Panc1 (cell line): ENCODE measurements around the gene FCAMR. TPM values are rescaled to one million over a fixed set of nuclear protein-coding genes. Genes with fewer than 3 reads are reported as not detected.

Experiments
- ATAC-seq: fragments of 200-7000 bp; cut with Tn5 transposase; 2 replicates; pipeline ENCODE4 v1.9.1; 2020; ENCODE audit warnings: mild to moderate bottlenecking, moderate library complexity
- BruUV-seq: library from RNA; stranded (reverse); fragments of 400-500 nt; replicated peaks from 2 replicates; lab custom pipeline; 2021; lab: Mats Ljungman, UMichigan
- CTCF ChIA-PET: fragments of 300-600 bp; sonication (Branson Sonifier 250); formaldehyde crosslinking; loops from one replicate; lab custom pipeline; 2022; ENCODE audit warnings: antibody characterized with exemption; lab: Charles Lee
- POLR2A ChIA-PET: fragments of 300-600 bp; sonication (Branson Sonifier 250); formaldehyde crosslinking; loops from one replicate; lab custom pipeline; 2022; ENCODE audit warnings: antibody characterized with exemption; lab: Charles Lee
- DNase-seq: peaks from one replicate; pipeline ENCODE4 v3.0.0-alpha.2; 2010; ENCODE audit warnings: low read depth, low spot score
- H3K27ac ChIP-seq: 2 replicates; pipeline ENCODE4 v1.5.1; 2011; ENCODE audit warnings: mild to moderate bottlenecking, low read length, inconsistent platforms
- H3K27me3 ChIP-seq: fragments of 200-500 bp; sonication (Bioruptor generic); 2 replicates; pipeline ENCODE4 v1.6.0; 2014; ENCODE audit warnings: low read length, inconsistent platforms; ENCODE audit not compliant: control insufficient read depth, insufficient read depth
- H3K36me3 ChIP-seq: fragments of 200-500 bp; sonication (Bioruptor generic); 2 replicates; pipeline ENCODE4 v1.5.1; 2014; ENCODE audit warnings: inconsistent platforms, mild to moderate bottlenecking, low read length, moderate library complexity; ENCODE audit not compliant: control insufficient read depth, insufficient read depth
- H3K4me1 ChIP-seq: 2 replicates; pipeline ENCODE4 v1.5.1; 2011; ENCODE audit warnings: inconsistent platforms, mild to moderate bottlenecking, low read length, moderate library complexity; ENCODE audit not compliant: control insufficient read depth, insufficient read depth
- H3K4me3 ChIP-seq, 2 experiments: 2 replicates each; pipeline ENCODE4 v1.5.1; 2011 to 2012; ENCODE audit warnings: low read depth in 2 of 2, low read length in 2 of 2, mild to moderate bottlenecking in 2 of 2, inconsistent platforms in 1 of 2, moderate library complexity in 1 of 2
- H3K9me3 ChIP-seq: fragments of 200-500 bp; sonication (Bioruptor generic); 2 replicates; pipeline ENCODE4 v1.5.1; 2014; ENCODE audit warnings: low read depth, mild to moderate bottlenecking, inconsistent platforms, low read length, moderate library complexity; ENCODE audit not compliant: control insufficient read depth, insufficient read depth
- POLR2AphosphoS5 ChIP-seq: IDR thresholded peaks from 2 replicates; pipeline ENCODE4 v1.6.1; 2012; ENCODE audit warnings: mild to moderate bottlenecking, low read depth, low read length, moderate library complexity
- REST ChIP-seq, 2 experiments: IDR thresholded peaks; 2 replicates each; pipeline ENCODE4 v1.6.1; 2011 to 2012; ENCODE audit warnings: low read depth in 2 of 2, control low read depth in 1 of 2, low read length in 1 of 2, mild to moderate bottlenecking in 1 of 2, moderate library complexity in 1 of 2; ENCODE audit not compliant: insufficient read depth in 1 of 2
- SIN3A ChIP-seq: IDR thresholded peaks from 2 replicates; pipeline ENCODE4 v1.6.1; 2012; ENCODE audit warnings: low read depth, mild to moderate bottlenecking, low read length, moderate library complexity, borderline replicate concordance; ENCODE audit not compliant: insufficient read depth
- TCF7L2 ChIP-seq: IDR thresholded peaks from 2 replicates; pipeline ENCODE4 v1.6.1; 2011; ENCODE audit warnings: mild to moderate bottlenecking, low read depth, low read length, inconsistent platforms
- in situ Hi-C: cut with HindIII; loops from 2 replicates; pipeline ENCODE4 v1.10.0; 2016; ENCODE audit warnings: low sequenced_read_pairs, low pct_unique_long_range_greater_than_20kb
- intact Hi-C: fragments of 100-400 bp; cut with micrococcal nuclease; formaldehyde crosslinking; loops from one replicate; pipeline ENCODE4 v1.10.0; 2022; ENCODE audit not compliant: unreplicated experiment
- total RNA-seq: library from RNA; stranded (reverse); gene quantifications from one replicate; pipeline ENCODE4 v1.2.1, GENCODE V29; 2021; ENCODE audit not compliant: unreplicated experiment
- TF ChIP-seq, protein P1 (sequence below): fragments of 450-650 bp; IDR thresholded peaks from 2 replicates; pipeline ENCODE4 v1.5.1; 2017; ENCODE audit warnings: mild to moderate bottlenecking

The FCAMR gene
- total RNA-seq, 1 experiment from 2014 or later, result not detected

- in situ Hi-C loops (no loop called here), intact Hi-C loops (no loop called here)
- Histone ChIP-seq H3K36me3 (no peaks in the 10 kb centered on the region), H3K27ac (no peak overlapping the region), H3K9me3 (no peaks in the 10 kb centered on the region), H3K4me3 (no peak overlapping the region), H3K27me3 (peaks cover 13% of the 10 kb centered on the region), H3K4me1 (no peaks in the 10 kb centered on the region)
- CTCF ChIA-PET, result no interaction called here
- POLR2A ChIA-PET, result no interaction called here
- no TSS peak for BruUV-seq
- no peak for DNase-seq
- ATAC-seq, result no peak
- no peak for TF ChIP-seq SIN3A
- TF ChIP-seq POLR2AphosphoS5, result no peak
- TF ChIP-seq REST (IDR thresholded peaks at IDR 0.05; ENCODE audit: insufficient read depth in 1 of 2, low read depth in 2 of 2, low read length in 1 of 2), result no peak
- TF ChIP-seq, protein P1, sequence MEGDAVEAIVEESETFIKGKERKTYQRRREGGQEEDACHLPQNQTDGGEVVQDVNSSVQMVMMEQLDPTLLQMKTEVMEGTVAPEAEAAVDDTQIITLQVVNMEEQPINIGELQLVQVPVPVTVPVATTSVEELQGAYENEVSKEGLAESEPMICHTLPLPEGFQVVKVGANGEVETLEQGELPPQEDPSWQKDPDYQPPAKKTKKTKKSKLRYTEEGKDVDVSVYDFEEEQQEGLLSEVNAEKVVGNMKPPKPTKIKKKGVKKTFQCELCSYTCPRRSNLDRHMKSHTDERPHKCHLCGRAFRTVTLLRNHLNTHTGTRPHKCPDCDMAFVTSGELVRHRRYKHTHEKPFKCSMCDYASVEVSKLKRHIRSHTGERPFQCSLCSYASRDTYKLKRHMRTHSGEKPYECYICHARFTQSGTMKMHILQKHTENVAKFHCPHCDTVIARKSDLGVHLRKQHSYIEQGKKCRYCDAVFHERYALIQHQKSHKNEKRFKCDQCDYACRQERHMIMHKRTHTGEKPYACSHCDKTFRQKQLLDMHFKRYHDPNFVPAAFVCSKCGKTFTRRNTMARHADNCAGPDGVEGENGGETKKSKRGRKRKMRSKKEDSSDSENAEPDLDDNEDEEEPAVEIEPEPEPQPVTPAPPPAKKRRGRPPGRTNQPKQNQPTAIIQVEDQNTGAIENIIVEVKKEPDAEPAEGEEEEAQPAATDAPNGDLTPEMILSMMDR, result no peak
- TF ChIP-seq TCF7L2, result no peak
These were observed 22.5 kb upstream of the FCAMR start for GRCh38 chr1:206992790-206993189.

GRCh38 chr1:206987873-206988272 is 17.6 kb upstream of the FCAMR start:
- Histone ChIP-seq H3K27me3 (peaks cover 9% of the 10 kb centered on the region), H3K4me1 (no peaks in the 10 kb centered on the region), H3K9me3 (no peaks in the 10 kb centered on the region), H3K27ac (no peak overlapping the region), H3K4me3 (no peak overlapping the region), H3K36me3 (no peaks in the 10 kb centered on the region)
- ATAC-seq (no peak), DNase-seq (no peak)
- intact Hi-C loops, result loop anchor here (10.0 kb wide), 2 partner anchors 253 to 353 kb away; partner anchors contain the start of gene DYRK3
- no TSS peak for BruUV-seq
- in situ Hi-C loops, result no loop called here
- TF ChIP-seq POLR2AphosphoS5 (no peak), SIN3A (no peak), TCF7L2 (no peak), REST (IDR thresholded peaks at IDR 0.05; ENCODE audit: insufficient read depth in 1 of 2, low read depth in 2 of 2, low read length in 1 of 2) (no peak)
- TF ChIP-seq, protein P1, result no peak
- ChIA-PET POLR2A (no interaction called here), CTCF (no interaction called here)
